ENCODE measurements around the gene KLHL35.
A peak's percentile ranks its signal among the peaks of the same experiment; 100 is the strongest.

KLHL35 gene

DNA sequence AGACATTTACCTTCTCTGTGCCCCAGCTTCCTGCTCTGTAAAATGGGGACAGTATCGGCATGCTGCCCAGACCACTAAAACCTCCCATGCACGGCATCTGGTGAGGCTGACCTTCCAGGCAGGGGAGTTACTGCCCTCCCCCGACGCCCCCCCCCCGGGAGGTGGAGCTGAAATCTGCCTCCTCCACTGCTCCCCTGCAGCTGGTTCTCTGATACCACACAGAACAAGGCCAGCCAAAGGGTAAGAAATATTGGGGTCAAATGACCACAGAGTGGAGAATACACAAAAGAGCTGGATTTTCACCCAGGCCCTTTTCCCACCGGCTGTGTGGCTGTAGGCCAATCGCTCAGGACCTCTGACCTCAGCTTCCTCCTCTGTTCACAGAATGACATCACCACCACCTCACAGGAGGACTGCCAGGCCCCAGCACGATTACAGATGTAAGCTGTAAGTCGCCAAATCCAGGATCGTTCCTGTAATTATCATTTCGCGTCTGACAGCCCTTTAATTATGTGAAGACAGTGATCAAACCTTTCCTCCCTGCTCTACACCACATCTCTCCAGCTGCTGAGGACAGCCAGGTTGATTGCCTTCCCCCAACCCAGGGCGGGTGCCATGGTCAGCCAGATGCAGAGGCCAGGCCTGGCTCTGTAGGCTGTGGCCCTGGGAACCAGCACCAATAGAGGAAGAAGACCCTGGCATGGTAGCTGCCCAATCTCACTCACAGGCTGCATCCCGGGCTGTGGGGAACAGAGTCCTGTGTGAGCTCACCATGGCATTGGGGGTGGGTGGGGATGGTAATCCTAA, 35.7 kb upstream of the KLHL35 start:
- DNase-seq: no peak

DNA sequence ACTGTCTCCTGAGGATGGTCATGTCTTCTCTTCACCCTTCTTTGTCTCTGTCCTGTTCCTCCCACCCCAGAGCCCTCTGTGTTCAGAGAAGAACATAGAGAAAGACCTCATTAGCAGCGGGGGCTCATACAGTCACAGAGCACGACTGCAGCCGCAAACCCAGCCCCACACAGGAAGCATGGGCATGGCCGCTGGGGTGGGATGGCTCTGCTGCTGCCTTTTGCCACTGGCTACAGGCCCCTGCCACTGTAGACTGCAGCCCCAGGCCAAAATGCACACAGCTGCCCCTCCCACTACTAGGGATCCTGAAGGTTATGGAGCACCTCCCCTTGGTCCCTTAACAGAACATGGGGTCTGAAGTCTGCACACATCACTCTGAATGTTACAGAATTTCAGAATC, 34.9 kb upstream of the KLHL35 start:
- no peak for DNase-seq

DNA sequence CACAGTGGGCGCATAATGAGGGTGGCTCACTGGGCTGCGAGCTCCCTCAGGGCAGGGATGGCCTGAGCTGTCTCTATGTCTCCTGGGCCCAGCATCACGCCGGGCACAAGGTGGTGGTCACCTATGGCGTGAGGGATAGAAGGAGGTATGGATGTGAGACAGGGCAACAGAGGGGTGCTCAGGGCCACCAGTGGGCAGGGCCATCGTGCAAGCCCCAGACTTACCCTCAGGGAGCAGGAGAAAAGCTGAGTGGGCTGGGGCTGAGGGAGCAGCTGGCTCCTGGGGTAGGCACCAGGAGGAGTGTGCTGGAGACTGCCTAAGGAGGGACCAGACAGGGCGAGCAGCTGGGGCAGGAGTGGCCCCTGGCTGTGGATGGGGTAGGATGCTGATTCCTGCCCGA, 34.3 kb upstream of the KLHL35 start:
- no peak for DNase-seq

DNA sequence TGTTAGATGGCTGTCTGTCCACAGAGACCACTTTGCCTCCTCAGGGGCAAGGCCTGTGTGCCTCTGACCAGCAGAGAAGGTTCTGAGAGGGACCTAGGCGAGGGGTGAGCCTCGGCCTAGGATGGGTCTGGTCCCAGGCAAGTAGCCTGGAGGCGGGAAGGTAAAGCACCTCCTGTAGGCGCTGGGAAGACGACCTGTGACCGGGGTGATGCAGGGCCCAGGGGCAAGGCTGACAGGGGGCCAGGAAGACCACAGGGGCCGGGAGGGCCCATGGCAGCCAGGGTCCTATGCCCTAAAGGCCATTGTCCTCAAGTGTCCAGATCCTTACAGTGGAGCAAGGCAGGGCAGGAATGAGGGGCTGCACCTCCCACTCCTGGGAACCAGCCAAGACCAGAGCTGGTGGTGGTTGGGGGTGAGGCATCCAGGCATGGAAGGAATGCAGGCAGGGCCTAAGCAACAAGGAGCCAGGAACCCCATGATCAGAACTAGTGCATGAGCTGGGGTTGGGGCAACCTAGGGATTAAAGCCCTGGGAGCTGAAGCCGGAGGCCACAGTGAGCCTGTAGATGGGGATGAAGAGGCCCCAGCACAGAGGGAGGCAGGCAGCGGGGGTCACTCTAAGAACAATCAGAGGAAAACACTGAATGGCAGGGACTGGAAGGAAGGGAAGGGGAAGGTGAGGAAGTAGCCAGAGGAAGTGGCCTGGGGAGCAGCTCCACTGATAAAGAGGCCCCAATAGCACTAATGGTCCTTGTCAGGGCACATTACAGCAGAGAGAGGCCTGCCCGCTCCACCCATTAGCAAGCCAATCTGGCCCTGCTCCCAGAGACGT, 32.9 kb upstream of the KLHL35 start:
- DNase-seq: no peak

DNA sequence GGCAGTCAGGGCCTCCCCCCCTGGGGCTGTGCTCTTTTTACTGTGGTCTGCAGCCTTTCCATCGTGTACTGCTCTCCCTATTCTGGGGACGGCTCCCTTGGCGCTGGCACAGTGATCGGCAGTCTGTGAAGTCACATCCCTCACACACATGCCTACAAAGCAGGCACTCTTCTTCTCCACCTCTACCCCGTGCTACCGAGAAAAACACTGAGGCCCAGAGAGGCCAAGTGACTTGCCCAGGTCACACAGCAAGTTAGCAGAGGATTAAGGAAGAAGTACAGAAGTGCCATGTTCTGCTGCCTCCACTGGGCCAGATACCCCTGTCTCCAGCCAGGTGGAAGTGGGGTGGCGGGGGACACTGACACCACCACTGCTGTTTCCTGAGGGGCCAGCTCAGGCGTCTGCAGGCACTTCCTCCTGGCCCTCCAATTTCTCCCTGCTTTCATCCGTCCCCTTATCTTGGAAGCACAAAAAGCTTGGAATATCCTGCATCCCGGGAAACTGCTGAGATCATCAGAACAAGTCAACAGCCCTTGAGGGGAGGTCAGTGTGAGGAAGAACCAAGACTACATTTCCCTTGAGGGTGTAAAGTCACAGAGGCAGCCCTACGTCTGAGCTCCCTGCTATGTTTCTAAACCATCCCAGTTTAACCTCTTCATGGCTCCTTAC, 30.2 kb upstream of the KLHL35 start:
- no peak for DNase-seq

DNA sequence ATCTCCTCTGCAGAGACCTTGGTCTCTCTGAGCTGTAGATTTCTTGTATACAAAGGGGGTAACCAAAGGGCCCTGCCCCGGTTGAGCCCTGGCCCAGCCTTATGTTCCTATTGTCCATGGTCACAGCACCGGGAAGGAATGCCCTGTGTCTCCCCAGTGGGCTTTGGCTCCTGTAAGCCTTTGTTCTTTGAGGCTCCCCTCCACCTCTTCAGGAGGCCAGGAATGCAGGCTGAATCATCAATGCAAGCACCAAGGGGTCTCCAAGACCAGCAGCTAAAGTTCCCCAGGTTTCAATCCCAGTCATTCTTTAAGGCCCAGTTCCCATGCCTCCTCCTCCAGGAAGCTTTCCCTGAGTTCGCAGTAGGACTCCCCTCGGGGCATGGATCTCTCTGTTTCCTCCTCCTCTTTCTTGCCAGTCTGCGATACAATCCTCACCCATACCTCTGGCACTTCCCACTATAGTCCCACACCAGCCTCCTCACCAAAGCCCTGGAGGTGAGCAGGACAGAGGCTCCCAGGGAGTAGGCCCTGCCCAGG, 29.2 kb upstream of the KLHL35 start:
- no peak for DNase-seq

DNA sequence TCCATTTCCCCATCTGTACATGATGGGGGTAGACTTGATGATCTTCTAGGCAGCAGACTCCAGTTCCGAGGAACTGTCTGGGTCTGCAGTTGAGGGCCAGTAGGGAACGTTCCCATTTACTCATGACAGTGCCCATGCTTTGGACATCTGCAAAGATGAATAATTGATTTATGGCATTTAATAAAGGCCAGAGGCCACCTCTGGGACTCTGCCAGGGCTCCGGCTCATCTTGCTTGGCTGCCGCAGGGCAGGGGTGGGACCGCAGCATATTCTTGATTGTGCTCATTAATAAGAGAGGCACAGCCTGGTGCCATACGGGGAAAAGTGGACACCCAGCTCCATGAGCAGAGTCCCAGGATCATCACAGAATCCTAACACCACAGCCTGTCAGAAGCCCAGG, 28.1 kb upstream of the KLHL35 start:
- no peak for DNase-seq

DNA sequence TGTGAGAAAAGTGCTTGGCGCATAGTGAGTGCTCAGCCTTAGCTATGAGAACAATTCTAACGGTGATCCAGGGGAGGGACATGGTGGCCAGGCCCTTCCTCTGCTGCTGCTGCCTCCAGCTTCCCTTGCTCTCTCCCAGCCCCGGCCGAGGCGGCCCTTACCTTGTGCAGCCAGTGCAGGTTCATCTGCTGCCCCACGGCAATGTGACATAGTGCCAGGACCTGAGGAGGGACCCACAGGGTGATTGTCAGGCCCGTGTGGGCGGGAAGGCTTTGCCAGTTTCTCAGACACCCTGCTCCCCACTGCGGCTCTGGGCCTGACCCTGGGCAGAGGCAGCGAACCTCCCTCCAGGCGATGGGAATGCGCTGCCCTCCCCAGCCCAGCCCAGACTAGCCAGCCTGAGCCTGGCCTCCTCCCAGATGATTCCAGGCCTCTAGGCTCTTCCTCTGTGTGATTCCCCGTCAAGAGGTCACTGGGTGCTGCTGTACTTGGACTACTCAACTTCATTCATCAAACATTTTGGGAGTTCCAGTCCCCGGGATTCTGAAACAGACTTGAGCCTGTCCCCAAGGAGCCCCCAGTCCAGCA, 23.7 kb upstream of the KLHL35 start:
- DNase-seq: no peak

DNA sequence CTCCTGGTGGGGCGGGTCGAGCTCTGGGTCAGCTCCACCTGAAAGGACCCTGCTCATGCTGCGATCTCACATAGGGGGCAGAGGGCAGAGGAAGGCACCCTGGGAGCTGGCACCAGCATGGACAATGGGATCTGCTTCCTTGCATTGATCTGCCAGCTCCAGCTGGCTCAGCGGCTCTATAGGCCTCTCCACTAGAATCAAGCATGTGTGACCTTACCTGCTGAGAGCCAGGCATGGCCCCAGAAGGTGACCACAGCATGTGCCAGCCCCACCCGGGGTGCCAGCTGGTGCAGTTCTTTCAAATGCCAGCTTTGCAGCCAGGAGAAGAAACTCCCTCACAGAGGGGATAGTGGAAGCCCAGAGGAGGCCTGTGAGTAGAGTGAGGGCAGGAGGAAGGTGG, 22.0 kb upstream of the KLHL35 start:
- DNase-seq: no peak

DNA sequence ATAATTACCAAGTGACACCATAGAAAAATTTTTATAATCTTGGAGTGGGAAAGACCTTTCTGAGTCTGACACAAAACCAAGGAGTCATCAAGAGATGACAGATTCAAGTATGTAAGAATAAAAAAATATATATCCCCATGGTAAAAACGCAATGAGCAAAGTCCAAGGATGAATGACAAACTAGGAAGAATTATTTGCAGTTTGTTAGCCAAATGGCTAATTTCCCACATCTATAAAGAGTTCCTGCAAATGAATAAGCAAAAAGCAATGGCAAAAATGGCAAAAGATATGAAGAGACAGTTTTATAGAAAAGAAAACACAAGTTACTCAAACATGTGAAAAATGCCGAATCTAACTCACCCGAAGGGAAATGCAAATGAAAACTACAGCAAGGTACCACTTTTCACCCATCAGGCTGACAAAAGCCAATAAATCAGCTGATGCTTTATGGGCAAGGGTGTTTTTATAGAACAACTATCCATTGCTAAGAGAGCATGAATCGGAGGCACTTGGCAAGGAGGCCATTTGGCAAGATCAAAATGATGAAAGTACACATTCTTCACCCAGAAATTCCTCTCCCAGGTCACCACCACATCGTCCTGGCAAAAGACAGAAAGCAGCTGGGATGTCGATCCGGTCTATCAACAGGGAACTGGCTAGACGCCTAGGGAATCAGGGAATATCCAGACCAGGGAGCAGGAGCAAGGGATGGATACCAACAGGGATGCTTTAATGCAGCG, 21.1 kb upstream of the KLHL35 start:
- no peak for DNase-seq

DNA sequence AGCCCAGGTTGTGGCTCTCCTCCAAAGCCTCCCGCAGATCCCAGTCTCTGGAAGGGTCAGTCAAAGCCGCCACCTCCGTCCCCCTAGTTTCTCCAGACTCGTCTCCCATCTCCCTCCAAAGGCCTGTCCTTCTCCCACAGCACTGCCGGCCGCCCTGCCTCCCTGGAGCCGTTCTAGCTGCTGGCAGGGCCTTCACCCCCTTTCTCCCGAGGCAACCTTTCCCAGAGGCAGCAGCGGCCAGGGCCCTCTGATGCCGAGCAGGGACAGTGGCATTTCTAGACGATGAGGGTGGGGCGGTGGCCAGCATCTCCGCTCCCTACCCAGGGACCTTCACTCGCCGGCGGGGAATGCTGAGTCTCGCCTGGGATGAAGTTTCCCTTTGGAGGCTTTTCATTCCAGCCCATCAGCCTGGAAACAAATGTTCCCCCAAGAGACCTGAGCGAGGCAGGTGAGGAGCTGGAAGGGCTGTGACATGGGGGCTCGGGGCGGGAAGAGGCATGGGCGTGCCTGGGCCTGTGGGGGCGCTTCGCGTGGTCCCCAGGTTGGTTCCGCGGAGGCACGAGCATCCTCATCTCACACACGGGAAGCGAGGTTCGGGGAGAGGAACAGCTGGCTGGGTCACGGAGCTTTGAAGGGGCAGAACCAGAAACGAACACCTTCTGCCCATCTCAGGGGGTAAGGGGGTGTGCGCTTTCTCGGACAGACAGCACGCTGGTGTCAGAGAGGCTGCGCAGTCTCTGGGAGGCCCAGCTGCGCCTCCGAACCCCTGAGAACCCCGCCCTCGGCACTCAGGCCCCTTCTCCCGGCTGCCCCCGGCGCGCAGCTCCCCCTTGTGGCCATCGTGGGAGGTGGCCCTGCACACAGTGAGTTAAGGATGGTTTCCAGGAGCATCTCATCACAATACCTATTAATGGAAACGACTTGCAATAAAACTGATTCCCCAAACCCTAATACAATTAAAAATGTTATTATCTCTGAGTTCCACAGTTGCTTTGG, 18.1 kb upstream of the KLHL35 start:
- DNase-seq: no peak

DNA sequence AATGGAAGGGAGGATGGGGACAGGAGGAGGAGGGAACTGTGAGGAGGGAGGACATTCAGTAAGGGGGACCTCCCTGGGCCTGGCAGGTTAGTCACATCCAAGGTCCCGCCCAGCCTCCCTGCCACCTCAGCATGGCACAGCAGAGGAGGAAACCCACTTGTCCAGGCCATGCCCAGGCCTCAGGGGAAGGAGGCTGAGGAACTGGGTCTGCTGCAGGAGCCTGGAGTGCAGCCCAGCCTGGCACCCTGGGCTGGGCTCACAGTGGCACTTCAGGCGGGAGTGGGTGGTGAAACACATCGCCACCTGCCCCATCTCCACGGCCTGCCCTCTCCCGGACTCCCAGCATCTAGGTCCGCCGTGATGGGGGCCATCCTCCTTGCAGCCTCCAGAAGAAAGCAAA, 17.2 kb upstream of the KLHL35 start:
- DNase-seq: no peak

DNA sequence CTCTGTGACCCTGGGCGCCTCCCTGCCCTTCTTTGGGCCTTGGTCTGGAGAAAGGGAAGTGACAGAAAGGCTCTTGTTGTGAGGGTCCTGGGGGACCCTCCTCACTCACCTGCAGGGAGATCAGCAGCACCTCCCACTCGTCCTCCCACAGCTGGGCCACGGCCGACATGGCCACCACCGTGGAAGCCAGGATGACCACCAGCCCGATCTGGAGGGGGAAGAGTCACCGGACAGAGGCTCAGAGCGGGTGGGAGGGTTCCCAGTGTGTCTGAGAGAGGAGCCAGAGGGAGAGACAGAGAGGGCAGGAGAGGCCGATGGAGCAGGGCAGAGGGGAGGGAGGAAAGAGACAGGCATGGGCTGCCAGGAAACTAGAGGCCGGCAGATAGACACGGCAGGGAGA, 16.8 kb upstream of the KLHL35 start:
- DNase-seq: no peak

DNA sequence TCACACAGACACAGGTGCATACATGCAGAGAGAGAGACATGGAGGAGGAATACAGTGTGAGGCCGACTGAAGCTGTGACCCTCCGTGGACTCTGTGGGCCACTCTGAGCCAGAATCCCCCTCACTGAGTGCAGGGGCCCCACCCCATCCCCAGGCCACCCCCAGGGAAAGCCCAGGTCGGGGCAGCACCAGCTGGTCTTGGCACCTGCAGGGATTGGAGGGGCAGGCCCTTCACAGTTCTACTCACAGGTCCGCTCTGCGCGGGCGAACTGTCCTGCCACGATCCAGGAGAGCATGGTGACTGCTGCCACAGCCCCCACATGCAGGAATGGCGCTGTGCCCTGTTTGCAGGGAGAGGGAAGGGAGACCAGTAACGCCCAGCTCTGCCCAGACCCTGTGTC, 16.3 kb upstream of the KLHL35 start:
- DNase-seq: no peak

DNA sequence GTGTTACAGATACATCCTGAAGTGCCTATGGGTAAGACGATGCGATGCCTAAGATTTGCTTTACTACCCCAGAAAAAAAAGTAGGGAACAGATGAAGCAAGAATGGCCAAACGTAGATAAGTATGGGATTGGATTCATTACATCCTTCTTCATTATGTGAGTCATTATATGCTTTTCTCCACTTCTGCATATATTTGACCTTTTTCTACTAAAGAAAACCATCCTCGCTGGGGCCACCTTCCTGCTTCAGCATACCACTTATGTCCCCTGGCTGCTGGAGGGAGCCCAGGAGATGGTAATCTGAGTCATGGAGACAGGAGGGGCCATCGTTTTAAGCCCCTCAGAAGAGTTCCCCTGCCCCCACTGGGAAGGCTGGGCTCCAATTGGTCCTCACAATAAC, 14.4 kb upstream of the KLHL35 start:
- no peak for DNase-seq

DNA sequence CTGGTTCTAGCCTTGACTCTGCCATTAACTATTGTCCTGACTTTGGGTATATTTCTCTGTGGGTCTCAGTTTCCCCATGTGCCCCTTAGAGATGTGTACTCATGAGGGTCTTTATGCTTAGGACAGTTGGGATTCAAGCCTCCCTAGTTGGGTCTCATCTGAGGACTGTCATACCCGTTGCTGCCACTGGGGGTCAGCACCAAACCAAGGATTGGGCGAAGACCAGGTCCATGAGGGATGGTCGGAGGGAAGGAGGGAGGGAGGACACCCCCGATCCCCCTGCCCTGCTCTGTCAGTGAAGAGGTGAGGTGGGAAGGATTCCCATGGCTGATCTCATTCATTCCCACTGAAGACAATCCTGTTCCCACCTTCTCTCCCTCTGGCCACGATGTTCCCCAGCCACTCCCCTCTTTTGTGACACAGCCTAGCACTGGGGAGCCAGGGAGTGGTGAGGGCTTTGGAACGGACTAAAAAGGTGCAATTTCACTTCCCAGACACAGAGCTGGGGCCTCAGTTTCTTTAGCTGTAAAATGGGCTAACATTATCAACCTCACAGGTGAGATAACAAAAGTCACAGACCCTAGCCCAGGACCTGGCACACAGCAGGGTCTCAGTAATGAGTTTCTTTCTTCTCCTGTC, 12.4 kb upstream of the KLHL35 start:
- DNase-seq: peak; percentile 17

DNA sequence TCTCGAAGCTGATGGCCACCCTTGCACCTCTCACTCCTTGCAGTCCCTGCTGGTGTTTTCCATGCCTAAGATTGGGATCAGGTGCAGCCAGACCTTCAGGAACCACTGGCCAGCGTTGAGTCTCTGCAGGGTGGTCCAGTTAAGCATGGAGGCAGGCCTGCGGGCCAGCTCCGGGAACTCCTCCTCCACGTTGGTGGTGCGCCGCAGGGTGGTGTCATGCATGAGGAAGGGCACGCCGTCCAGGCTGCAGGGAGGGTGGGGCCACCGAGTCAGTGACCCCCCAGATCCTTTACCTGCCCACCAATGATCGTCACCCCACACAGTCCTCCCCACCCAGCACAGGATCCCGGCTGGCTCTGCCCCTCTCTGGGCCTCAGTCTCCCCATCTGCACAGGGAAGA, 10.0 kb upstream of the KLHL35 start:
- DNase-seq: no peak

DNA sequence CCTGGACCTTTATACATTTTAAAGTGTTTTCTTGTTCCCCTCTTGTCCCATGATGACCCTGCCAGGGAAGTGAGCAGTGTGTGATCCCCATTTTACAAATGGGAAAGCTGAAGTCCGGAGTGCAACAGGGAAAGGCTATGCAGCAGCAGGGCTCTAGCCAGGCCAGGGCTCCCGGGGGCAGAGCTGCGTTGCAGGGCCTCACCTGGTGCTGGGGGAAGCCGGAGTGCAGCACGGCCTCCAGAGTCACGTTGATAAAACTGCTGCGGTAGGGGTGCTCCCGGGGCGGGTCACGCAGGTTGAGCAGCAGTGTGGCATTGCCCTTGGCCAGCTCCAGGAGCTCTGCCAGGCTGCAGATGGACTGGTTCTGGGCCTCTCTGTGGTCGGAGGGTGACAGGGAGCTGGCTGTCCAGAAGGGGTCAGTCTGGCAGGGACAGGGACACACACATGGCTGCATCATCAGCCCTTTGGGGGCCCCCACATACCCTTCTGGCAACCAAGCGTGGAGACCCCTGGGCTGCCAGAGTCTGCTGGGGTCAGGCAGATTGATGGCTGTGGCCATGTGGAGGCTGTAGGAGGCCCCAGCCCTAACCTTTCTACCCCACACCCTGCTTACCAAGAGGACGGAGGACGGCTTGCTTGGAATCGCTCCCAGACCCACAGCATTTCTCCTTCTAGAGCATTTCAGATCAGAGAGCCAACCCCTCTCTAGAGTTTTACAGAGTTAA, 9.3 kb upstream of the KLHL35 start:
- no peak for DNase-seq

DNA sequence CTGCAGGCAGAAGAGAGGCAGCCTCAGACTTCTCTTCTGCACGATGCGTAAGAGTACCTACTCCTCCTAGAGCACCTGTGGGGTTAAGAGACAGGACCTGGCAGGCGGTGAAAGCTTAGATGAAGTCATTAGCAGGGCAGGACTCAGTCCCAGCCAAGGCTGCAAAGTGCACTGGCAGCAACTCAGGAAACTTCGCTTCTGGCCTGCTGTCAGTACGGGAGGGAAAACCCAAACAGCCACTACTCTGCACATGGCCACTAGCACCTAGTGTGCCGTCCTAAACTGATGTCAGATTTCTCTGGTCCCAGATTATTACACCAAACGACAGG, 8.8 kb upstream of the KLHL35 start:
- DNase-seq: no peak
